ENCODE measurements around the gene GFPT2.

DNA sequence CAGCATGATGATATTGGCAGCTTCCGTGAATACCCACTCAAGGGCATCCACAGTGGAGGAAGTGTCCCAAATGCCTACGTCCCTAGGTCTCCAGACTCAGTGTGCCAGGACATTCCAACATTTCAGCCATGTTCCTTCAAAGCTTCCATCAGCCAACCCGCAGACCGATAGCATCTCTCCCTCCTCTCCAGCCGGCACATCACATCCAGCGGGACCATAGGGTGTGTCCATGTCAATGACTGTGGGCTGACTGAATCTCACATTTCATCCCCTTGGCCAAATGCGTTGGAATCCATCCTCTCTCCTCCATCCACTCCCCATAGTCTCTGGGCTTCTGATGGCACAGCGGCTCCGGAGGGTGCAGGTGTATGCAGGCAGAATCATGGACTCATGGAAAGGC lies 22.2 kb upstream of the GFPT2 start:
- TF ChIP-seq POLR2A (IDR thresholded peaks at IDR 0.05) (no peak), EP300 (IDR thresholded peaks at IDR 0.05) (no peak)
- TF ChIP-seq, protein P1, sequence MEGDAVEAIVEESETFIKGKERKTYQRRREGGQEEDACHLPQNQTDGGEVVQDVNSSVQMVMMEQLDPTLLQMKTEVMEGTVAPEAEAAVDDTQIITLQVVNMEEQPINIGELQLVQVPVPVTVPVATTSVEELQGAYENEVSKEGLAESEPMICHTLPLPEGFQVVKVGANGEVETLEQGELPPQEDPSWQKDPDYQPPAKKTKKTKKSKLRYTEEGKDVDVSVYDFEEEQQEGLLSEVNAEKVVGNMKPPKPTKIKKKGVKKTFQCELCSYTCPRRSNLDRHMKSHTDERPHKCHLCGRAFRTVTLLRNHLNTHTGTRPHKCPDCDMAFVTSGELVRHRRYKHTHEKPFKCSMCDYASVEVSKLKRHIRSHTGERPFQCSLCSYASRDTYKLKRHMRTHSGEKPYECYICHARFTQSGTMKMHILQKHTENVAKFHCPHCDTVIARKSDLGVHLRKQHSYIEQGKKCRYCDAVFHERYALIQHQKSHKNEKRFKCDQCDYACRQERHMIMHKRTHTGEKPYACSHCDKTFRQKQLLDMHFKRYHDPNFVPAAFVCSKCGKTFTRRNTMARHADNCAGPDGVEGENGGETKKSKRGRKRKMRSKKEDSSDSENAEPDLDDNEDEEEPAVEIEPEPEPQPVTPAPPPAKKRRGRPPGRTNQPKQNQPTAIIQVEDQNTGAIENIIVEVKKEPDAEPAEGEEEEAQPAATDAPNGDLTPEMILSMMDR (IDR thresholded peaks at IDR 0.05): no peak

Measured in sigmoid colon (tissue), 4 donors.